ENCODE measurements around the gene TMEM39B.
"Not testable (repeated sequence)": the region's sequence is repeated elsewhere in the genome, so short reads cannot be mapped to it uniquely, and the experiment has no call there.

The TMEM39B gene

GRCh38 chr1:32113436-32113835 is 40.7 kb downstream of the TMEM39B start:
- FAIRE-seq: not testable (repeated sequence)

GRCh38 chr1:32114420-32114819 is 41.7 kb downstream of the TMEM39B start:
- no peak for FAIRE-seq

GRCh38 chr1:32115496-32115895 is 42.8 kb downstream of the TMEM39B start:
- FAIRE-seq: no peak

GRCh38 chr1:32116531-32116930 is 43.8 kb downstream of the TMEM39B start:
- FAIRE-seq: no peak

- no peak for FAIRE-seq
Measured at GRCh38 chr1:32122151-32122550, 49.4 kb downstream of the TMEM39B start.

GRCh38 chr1:32123361-32123760 is 50.6 kb downstream of the TMEM39B start:
- FAIRE-seq: not testable (repeated sequence)

- FAIRE-seq: no peak
Measured at GRCh38 chr1:32125313-32125712, 52.6 kb downstream of the TMEM39B start.

- no peak for FAIRE-seq
Measured at GRCh38 chr1:32126770-32127169, 54.0 kb downstream of the TMEM39B start.

GRCh38 chr1:32127409-32128198 is 54.9 kb downstream of the TMEM39B start:
- FAIRE-seq: no peak

- no peak for FAIRE-seq
Measured at GRCh38 chr1:32128479-32128878, 55.7 kb downstream of the TMEM39B start.

GRCh38 chr1:32128964-32129363 is 56.2 kb downstream of the TMEM39B start:
- no peak for FAIRE-seq

- not testable (repeated sequence) for FAIRE-seq
Measured at GRCh38 chr1:32133950-32134280, 61.2 kb downstream of the TMEM39B start.

- FAIRE-seq: no peak
Measured at GRCh38 chr1:32137111-32137510, 64.4 kb downstream of the TMEM39B start.

- no peak for FAIRE-seq
Measured at GRCh38 chr1:32138965-32139364, 66.2 kb downstream of the TMEM39B start.

GRCh38 chr1:32142446-32143301 is 69.9 kb downstream of the TMEM39B start:
- peak; percentile 97 for FAIRE-seq

- FAIRE-seq: not testable (repeated sequence)
Measured at GRCh38 chr1:32143302-32143695, 70.6 kb downstream of the TMEM39B start.

GRCh38 chr1:32144033-32144432 is 71.3 kb downstream of the TMEM39B start:
- no peak for FAIRE-seq

- FAIRE-seq: not testable (repeated sequence)
Measured at GRCh38 chr1:32147799-32148198, 75.1 kb downstream of the TMEM39B start.

- FAIRE-seq: no peak
Measured at GRCh38 chr1:32150847-32151246, 78.1 kb downstream of the TMEM39B start.

GRCh38 chr1:32151319-32151787 is 78.6 kb downstream of the TMEM39B start:
- no peak for FAIRE-seq

All from islet of Langerhans (tissue), 1 donor.